Kidney (tissue), 14 donors: ENCODE data around the gene IL1RAPL2. TPM values are rescaled to one million over a fixed set of nuclear protein-coding genes. Genes with fewer than 3 reads are reported as not detected.

Experiments
- DNase-seq, 5 donors: peaks; one replicate each; pipeline ENCODE4 v3.0.0-alpha.2; 2013 to 2020
- FAIRE-seq: peaks from 2 replicates; lab custom pipeline; 2012; peaks lifted over from hg19 to GRCh38; lab: Jason Lieb, UNC
- H3K27ac ChIP-seq, 2 donors: one replicate each; pipeline ENCODE4 v1.7.0; 2013; ENCODE audit warnings: low read depth in 2 of 2, low read length in 2 of 2, inconsistent platforms in 1 of 2
- H3K27me3 ChIP-seq: one replicate; pipeline ENCODE4 v1.7.1; 2013; ENCODE audit warnings: low read length, inconsistent platforms; ENCODE audit not compliant: control insufficient read depth, insufficient read depth
- H3K36me3 ChIP-seq, 3 donors: one replicate each; pipeline versions ENCODE4 v1.7.0 to v1.7.1; 2013; ENCODE audit warnings: low read length in 3 of 3, control low read depth in 1 of 3, inconsistent platforms in 1 of 3; ENCODE audit not compliant: insufficient read depth in 3 of 3, control insufficient read depth in 2 of 3
- H3K4me1 ChIP-seq, 3 donors: one replicate each; pipeline versions ENCODE4 v1.7.0 to v1.7.1; 2013; ENCODE audit warnings: low read length in 3 of 3, inconsistent platforms in 1 of 3, low read depth in 1 of 3; ENCODE audit not compliant: control insufficient read depth in 2 of 3, insufficient read depth in 2 of 3
- H3K4me3 ChIP-seq, 3 donors: one replicate each; pipeline versions ENCODE4 v1.7.0 to v1.8.1; 2013; ENCODE audit warnings: low read length in 3 of 3, control low read depth in 1 of 3, inconsistent platforms in 1 of 3
- H3K9ac ChIP-seq, 3 donors: one replicate each; pipeline versions ENCODE4 v1.7.0 to v1.7.1; 2013; ENCODE audit warnings: low read length in 3 of 3, control low read depth in 1 of 3, inconsistent platforms in 1 of 3
- H3K9me3 ChIP-seq, 3 donors: one replicate each; pipeline versions ENCODE4 v1.7.0 to v1.7.1; 2013; ENCODE audit warnings: low read length in 3 of 3, control low read depth in 1 of 3, inconsistent platforms in 1 of 3; ENCODE audit not compliant: control insufficient read depth in 2 of 3, insufficient read depth in 1 of 3
- intact Hi-C: fragments of 100-400 bp; cut with DNase I; formaldehyde crosslinking; loops from one replicate; pipeline ENCODE4 v1.11.1; 2022
- polyA plus RNA-seq: library from polyadenylated mRNA; stranded (reverse); fragments of 350-450 nt; fragmentation: Illumina TruSeq; extraction: RNeasy Lipid Tissue Mini Kit (QIAGEN cat#74804); gene quantifications from one replicate; pipeline ENCODE4 v1.2.3, GENCODE V29; 2014; ENCODE audit warnings: low read depth, low replicate concordance; ENCODE audit not compliant: insufficient read depth
- total RNA-seq: library from RNA; stranded (reverse); fragmentation: NEBNext Ultra II Directional; extraction: Animal tissue kit (Norgen Biotek cat#: 25700); gene quantifications from one replicate; pipeline ENCODE4 v1.2.1, GENCODE V29; 2021
- TF ChIP-seq, protein P1 (sequence below): IDR thresholded peaks from 3 replicates; pipeline ENCODE4 v1.5.1; 2012; ENCODE audit warnings: mild to moderate bottlenecking, moderate library complexity, borderline replicate concordance; ENCODE audit not compliant: insufficient read depth; ENCODE audit errors: extremely low read depth
- donor health status: control.
- donor health status: control.
- donor health status: control.
- donor health status: control.
- donor health status: control.
- donor health status: DM: yes; HTN: yes; CAD: no.
- donor health status: Normal renal cell carcinoma (clear cell type).

IL1RAPL2 gene
- total and polyA plus RNA-seq, 2 donors from 2014 or later: 0.13 to 0.25 TPM

- intact Hi-C loops: no loop called here
- H3K36me3 ChIP-seq: no peaks in the 10 kb centered on the region
- H3K9ac ChIP-seq: no peak overlapping the region
- no peaks in the 10 kb centered on the region for H3K9me3 ChIP-seq
- no peak overlapping the region for H3K27ac ChIP-seq
- TF ChIP-seq, protein P1, sequence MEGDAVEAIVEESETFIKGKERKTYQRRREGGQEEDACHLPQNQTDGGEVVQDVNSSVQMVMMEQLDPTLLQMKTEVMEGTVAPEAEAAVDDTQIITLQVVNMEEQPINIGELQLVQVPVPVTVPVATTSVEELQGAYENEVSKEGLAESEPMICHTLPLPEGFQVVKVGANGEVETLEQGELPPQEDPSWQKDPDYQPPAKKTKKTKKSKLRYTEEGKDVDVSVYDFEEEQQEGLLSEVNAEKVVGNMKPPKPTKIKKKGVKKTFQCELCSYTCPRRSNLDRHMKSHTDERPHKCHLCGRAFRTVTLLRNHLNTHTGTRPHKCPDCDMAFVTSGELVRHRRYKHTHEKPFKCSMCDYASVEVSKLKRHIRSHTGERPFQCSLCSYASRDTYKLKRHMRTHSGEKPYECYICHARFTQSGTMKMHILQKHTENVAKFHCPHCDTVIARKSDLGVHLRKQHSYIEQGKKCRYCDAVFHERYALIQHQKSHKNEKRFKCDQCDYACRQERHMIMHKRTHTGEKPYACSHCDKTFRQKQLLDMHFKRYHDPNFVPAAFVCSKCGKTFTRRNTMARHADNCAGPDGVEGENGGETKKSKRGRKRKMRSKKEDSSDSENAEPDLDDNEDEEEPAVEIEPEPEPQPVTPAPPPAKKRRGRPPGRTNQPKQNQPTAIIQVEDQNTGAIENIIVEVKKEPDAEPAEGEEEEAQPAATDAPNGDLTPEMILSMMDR: no peak
- no peak overlapping the region for H3K4me3 ChIP-seq
- no peaks in the 10 kb centered on the region for H3K27me3 ChIP-seq
- no peak for FAIRE-seq
- no peak for DNase-seq
- no peaks in the 10 kb centered on the region for H3K4me1 ChIP-seq
Observed at GRCh38 chrX:105552395-105552794, 986.4 kb downstream of the IL1RAPL2 start.

DNA sequence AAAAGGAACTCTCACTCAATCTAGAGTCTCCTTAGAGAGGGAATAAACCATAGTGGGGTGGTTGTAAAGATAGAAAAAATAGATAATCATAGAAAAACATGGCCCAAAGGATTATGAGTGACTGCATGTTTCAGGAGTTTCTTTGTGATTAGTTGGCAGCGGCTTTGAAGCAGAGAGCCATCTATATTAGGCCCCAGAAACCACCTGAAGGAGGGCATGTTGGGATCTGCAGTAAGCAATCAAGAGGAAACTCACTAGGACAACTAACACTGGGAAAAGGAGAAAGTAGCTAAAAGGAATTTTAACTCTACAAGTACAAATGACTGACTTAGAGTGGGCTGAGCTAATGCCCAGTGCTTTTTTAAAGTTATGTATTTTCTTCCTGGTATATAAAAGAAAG, 987.1 kb downstream of the IL1RAPL2 start:
- Histone ChIP-seq H3K9ac (no peak overlapping the region), H3K4me3 (no peak overlapping the region), H3K27ac (no peak overlapping the region), H3K27me3 (no peaks in the 10 kb centered on the region), H3K4me1 (no peaks in the 10 kb centered on the region), H3K9me3 (no peaks in the 10 kb centered on the region), H3K36me3 (no peaks in the 10 kb centered on the region)
- intact Hi-C loops: no loop called here
- TF ChIP-seq, protein P1: no peak
- FAIRE-seq: no peak
- DNase-seq: no peak

GRCh38 chrX:105564501-105564900, 998.5 kb downstream of the IL1RAPL2 start:
- Histone ChIP-seq H3K4me1 (no peaks in the 10 kb centered on the region), H3K4me3 (no peak overlapping the region), H3K27ac (no peak overlapping the region), H3K9me3 (no peaks in the 10 kb centered on the region), H3K9ac (no peak overlapping the region), H3K27me3 (no peaks in the 10 kb centered on the region), H3K36me3 (no peaks in the 10 kb centered on the region)
- intact Hi-C loops: no loop called here
- FAIRE-seq (no peak), DNase-seq (no peak)
- TF ChIP-seq, protein P1: no peak

DNA sequence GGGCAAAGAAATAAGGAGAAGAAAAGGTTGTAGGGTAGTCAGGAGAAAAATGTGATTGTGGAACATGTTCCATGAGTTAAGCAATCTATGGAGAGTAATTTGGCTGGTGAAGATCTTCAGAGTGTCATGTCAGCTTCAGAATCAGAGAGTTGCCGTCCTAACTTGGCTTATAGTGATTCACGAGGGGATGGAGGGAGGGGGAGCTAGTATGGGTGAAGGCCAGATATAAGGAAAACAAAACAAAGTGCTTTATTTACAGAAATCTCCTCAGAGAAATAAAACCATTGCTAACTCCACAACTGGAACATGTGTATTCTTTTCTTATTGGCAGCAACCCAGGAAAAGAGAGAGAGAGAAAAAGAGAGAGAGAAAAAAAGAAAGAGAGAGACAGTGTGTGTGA, 999.9 kb downstream of the IL1RAPL2 start:
- no peak overlapping the region for H3K4me3 ChIP-seq
- intact Hi-C loops: no loop called here
- no peaks in the 10 kb centered on the region for H3K27me3 ChIP-seq
- FAIRE-seq (no peak), DNase-seq (peak in 1 of 5 donors; percentile 0)
- H3K9ac ChIP-seq: no peak overlapping the region
- no peaks in the 10 kb centered on the region for H3K36me3 ChIP-seq
- TF ChIP-seq, protein P1: no peak
- no peak overlapping the region for H3K27ac ChIP-seq
- H3K9me3 ChIP-seq: no peaks in the 10 kb centered on the region
- no peaks in the 10 kb centered on the region for H3K4me1 ChIP-seq
